ENCODE measurements around the gene DIPK2A. TPM values are rescaled to one million over a fixed set of nuclear protein-coding genes. Genes with fewer than 3 reads are reported as not detected.

The DIPK2A gene
- total and polyA plus RNA-seq, 2 experiments from 2014 or later = 46.1 to 90.8 TPM

DNA sequence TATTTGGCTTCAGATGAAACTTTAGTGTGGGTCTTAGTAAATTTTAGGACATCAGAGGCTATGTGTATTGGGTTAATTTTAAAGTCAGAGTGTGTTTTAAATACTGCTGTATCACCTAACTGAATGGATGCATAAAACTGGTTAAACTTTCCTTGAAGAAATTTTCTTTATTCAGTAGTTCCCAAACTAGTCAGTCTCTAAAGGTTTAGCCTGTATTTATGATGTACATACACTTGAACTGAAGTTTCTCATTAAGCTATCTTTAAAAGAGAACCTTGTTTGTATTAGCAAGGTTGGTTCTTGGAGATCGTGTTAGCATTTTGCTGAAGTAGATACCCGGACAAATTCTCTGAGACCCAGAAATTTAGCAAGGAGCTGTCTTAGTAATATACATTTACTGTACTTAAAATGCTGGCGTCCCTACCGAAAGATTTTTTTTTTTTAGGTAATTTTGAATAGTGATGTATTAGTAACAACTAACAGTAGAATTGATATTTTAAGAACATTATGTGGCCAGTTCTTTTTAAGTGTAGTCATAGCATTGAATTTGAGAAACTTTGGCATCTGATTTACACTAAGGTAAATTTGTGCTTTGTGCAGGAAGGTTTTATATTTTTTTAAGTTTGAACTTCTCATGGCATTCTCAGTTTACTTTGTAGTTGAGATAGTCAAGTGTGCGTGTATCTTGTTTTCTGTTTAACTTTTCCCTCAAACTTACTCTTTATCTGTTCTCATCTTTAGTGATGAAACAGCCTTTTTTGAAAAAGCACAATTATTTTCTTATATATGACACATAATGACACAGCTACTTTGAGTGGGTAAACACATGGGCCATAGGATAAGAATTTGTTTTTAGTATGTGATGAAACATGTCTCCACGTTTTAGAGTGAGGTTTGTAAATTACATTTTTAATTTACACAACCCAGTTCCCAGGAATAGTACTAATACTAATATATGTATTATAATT, 2.9 kb downstream of the DIPK2A start:
- H3K27ac ChIP-seq = peak overlapping the region; percentile 93
- H3K9me3 ChIP-seq (ENCODE audit: low read depth) = no peaks in the 10 kb centered on the region
- H4K20me1 ChIP-seq (ENCODE audit: insufficient read depth, poor library complexity, severe bottlenecking) = no peaks in the 10 kb centered on the region
- peaks cover 28% of the 10 kb centered on the region for H3K4me1 ChIP-seq (ENCODE audit: insufficient read depth)
- H3K27me3 ChIP-seq = no peaks in the 10 kb centered on the region
- WGBS (ENCODE audit: low lambda C conversion rate, missing lambda C conversion rate) = 4% methylated on average over 6 of the region's 6 CpGs
- H3K79me2 ChIP-seq = peaks cover 69% of the 10 kb centered on the region
- peak overlapping the region; percentile 87 for H3K4me3 ChIP-seq
- no peaks in the 10 kb centered on the region for H3K36me3 ChIP-seq (replicated peaks; ENCODE audit: insufficient read depth, low read depth)
- peak overlapping the region; percentile 73 for H3K4me2 ChIP-seq
- no peaks in the 10 kb centered on the region for H3K9me2 ChIP-seq (replicated peaks; ENCODE audit: insufficient read depth)
- DNase-seq (ENCODE audit: low spot score) = no peak
- no peak overlapping the region for H2AFZ ChIP-seq
- TF ChIP-seq, protein P1, sequence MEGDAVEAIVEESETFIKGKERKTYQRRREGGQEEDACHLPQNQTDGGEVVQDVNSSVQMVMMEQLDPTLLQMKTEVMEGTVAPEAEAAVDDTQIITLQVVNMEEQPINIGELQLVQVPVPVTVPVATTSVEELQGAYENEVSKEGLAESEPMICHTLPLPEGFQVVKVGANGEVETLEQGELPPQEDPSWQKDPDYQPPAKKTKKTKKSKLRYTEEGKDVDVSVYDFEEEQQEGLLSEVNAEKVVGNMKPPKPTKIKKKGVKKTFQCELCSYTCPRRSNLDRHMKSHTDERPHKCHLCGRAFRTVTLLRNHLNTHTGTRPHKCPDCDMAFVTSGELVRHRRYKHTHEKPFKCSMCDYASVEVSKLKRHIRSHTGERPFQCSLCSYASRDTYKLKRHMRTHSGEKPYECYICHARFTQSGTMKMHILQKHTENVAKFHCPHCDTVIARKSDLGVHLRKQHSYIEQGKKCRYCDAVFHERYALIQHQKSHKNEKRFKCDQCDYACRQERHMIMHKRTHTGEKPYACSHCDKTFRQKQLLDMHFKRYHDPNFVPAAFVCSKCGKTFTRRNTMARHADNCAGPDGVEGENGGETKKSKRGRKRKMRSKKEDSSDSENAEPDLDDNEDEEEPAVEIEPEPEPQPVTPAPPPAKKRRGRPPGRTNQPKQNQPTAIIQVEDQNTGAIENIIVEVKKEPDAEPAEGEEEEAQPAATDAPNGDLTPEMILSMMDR (IDR thresholded peaks at IDR 0.05; ENCODE audit: poor library complexity) = no peak
- no peak for TF ChIP-seq EZH2phosphoT487 (IDR thresholded peaks at IDR 0.05; ENCODE audit: low read depth, severe bottlenecking, unreplicated experiment)
- no peak for TF ChIP-seq EZH2 (IDR thresholded peaks at IDR 0.05; ENCODE audit: borderline replicate concordance)

DNA sequence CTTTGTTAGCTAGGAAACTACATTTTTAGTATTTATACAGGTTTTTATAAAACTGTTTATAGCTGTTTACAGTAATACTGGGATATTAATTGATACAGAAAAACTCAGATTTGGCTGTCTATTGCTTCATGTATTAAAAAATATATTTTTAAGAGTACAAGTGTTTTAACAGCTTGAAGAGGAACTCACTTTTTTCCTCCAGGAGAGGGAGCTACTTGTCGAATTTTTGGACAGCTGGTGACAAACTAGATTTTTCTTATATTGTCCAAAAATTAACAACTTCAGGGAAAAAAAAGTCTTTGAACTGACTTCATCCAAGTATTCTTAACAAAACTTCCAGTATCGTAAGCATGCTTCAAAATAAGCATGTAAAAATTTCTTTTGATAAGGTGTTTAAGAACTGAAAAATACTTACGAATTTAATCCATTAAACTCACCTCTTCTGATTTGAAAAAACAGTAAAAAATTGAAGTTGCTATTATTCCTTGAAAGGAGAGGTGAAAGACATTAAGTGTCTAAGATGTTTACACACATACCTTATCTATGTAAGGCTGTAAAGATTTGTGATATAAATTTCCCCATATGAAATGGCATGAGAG, 4.0 kb downstream of the DIPK2A start:
- peak; percentile 65 for DNase-seq (ENCODE audit: low spot score)
- no peaks in the 10 kb centered on the region for H3K36me3 ChIP-seq (replicated peaks; ENCODE audit: insufficient read depth, low read depth)
- peaks cover 18% of the 10 kb centered on the region for H3K4me1 ChIP-seq (ENCODE audit: insufficient read depth)
- no peak for TF ChIP-seq EZH2 (IDR thresholded peaks at IDR 0.05; ENCODE audit: borderline replicate concordance)
- TF ChIP-seq, protein P1 (IDR thresholded peaks at IDR 0.05; ENCODE audit: poor library complexity) = peak; percentile 72
- peak overlapping the region; percentile 87 for H3K4me3 ChIP-seq
- no peaks in the 10 kb centered on the region for H3K27me3 ChIP-seq
- H2AFZ ChIP-seq = peak overlapping the region; percentile 10
- WGBS (ENCODE audit: low lambda C conversion rate, missing lambda C conversion rate) = 37% methylated on average over 3 of the region's 3 CpGs
- H3K27ac ChIP-seq = peak overlapping the region; percentile 93
- H3K4me2 ChIP-seq = peak overlapping the region; percentile 73
- no peaks in the 10 kb centered on the region for H3K9me3 ChIP-seq (ENCODE audit: low read depth)
- no peaks in the 10 kb centered on the region for H4K20me1 ChIP-seq (ENCODE audit: insufficient read depth, poor library complexity, severe bottlenecking)
- no peaks in the 10 kb centered on the region for H3K9me2 ChIP-seq (replicated peaks; ENCODE audit: insufficient read depth)
- peaks cover 80% of the 10 kb centered on the region for H3K79me2 ChIP-seq

DNA sequence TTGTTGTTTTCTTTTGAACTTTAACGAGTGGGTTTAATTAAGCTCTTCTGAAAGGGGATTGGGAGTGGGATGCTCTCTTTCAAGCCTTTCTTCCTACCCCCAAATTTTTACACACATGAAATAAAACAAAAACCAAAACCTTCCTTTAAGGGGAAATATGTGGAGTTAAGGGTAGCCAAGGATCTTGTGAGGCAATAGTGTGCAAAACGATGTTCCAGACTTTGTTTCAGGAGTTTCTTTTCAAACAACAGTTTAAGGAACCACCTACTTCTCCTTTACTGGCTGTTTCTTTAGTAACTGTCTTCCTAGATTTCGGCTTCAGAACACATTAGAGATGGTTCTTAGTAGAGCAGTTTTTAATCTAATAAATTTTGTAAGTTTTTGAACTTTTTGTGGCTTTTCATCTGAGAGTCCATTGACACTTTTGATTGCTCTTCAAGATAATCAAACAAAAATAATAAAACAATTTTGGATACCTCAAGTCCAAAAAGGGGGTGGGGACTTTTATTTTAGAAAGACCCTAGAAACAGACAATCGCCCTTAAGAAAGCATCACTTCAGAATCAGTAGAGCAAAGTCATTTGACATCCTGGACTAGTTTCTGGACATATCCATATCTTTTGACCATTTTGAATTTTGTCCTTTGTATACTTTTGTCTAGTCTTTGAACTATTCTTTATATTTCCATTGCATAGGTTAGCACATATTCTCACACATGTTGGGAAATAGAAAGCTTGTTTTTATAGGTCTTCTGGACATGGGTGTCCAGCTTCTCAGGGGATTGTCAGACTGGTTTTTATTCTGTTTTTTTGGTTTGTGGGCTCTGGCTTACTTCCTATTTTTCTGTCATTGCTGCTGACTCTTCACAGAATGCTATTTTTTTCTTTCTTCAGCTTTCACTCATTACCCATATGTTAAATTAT, 6.0 kb downstream of the DIPK2A start:
- Histone ChIP-seq H3K27ac (peak overlapping the region; percentile 28), H3K4me2 (peak overlapping the region; percentile 73), H3K36me3 (replicated peaks; ENCODE audit: insufficient read depth, low read depth) (no peaks in the 10 kb centered on the region), H3K79me2 (peaks cover 99% of the 10 kb centered on the region), H3K27me3 (no peaks in the 10 kb centered on the region), H2AFZ (no peak overlapping the region), H3K4me3 (peak overlapping the region; percentile 24), H3K9me3 (ENCODE audit: low read depth) (no peaks in the 10 kb centered on the region), H3K9me2 (replicated peaks; ENCODE audit: insufficient read depth) (no peaks in the 10 kb centered on the region), H3K4me1 (ENCODE audit: insufficient read depth) (peaks cover 18% of the 10 kb centered on the region), H4K20me1 (ENCODE audit: insufficient read depth, poor library complexity, severe bottlenecking) (peaks cover 7% of the 10 kb centered on the region)
- TF ChIP-seq, protein P1 (IDR thresholded peaks at IDR 0.05; ENCODE audit: poor library complexity) = no peak
- TF ChIP-seq EZH2 (IDR thresholded peaks at IDR 0.05; ENCODE audit: borderline replicate concordance) = no peak
- no peak for TF ChIP-seq EZH2phosphoT487 (IDR thresholded peaks at IDR 0.05; ENCODE audit: low read depth, severe bottlenecking, unreplicated experiment)
- DNase-seq (ENCODE audit: low spot score) = no peak
- 68% methylated on average over 4 of the region's 4 CpGs for WGBS (ENCODE audit: low lambda C conversion rate, missing lambda C conversion rate)

Data from hepatocyte (in vitro differentiated cells).